Psoas muscle (tissue), 8 donors: ENCODE measurements around the gene MED7. TPM values are rescaled to one million over a fixed set of nuclear protein-coding genes. Genes with fewer than 3 reads are reported as not detected.

Experiments used
- ATAC-seq, 4 donors: fragments of 200-7000 bp; cut with Tn5 transposase; one replicate each; pipeline ENCODE4 v1.9.1; 2020; ENCODE audit warnings: moderate library complexity in 3 of 4, mild to moderate bottlenecking in 2 of 4
- DNase-seq, 2 donors: peaks; one replicate each; pipeline ENCODE4 v3.0.0-alpha.2; 2020
- H3K27ac ChIP-seq: fragments of 200-600 bp; one replicate; pipeline ENCODE4 v1.8.0; 2022
- H3K27me3 ChIP-seq, 3 donors: fragments of 200-600 bp in 1 of 3; one replicate each; pipeline versions ENCODE4 v1.6.1 to v1.8.0; 2013 to 2022; ENCODE audit warnings: low read length in 2 of 3, mild to moderate bottlenecking in 2 of 3, moderate library complexity in 1 of 3; ENCODE audit not compliant: insufficient read depth in 3 of 3
- H3K36me3 ChIP-seq, 2 donors: fragments of 200-600 bp in 1 of 2; one replicate each; pipeline versions ENCODE4 v1.6.1 to v1.8.0; 2013 to 2022; ENCODE audit warnings: low read depth in 1 of 2, mild to moderate bottlenecking in 1 of 2, moderate library complexity in 1 of 2; ENCODE audit not compliant: insufficient read depth in 1 of 2
- H3K4me1 ChIP-seq: fragments of 200-600 bp; one replicate; pipeline ENCODE4 v1.8.0; 2022
- H3K4me3 ChIP-seq: fragments of 200-600 bp; one replicate; pipeline ENCODE4 v1.8.0; 2022; ENCODE audit warnings: mild to moderate bottlenecking
- H3K9me3 ChIP-seq: fragments of 200-600 bp; one replicate; pipeline ENCODE4 v1.8.0; 2022
- WGBS, 3 donors: extraction: QIAGEN DNeasy Blood & Tissue Kit; methylation state at CpG; one replicate each; pipeline versions ENCODE4 v1.1.6 to v1.1.7; 2013; 5-methylcytosine and 5-hydroxymethylcytosine counted together
- intact Hi-C, 2 donors: fragments of 100-400 bp; cut with DNase I; formaldehyde crosslinking; loops; one replicate each; pipeline versions ENCODE4 v1.11.0 to v1.14.2; 2022
- polyA plus RNA-seq, 3 donors: library from polyadenylated mRNA; stranded (reverse); fragments of 200-250 nt; gene quantifications; one replicate each; pipeline ENCODE4 v1.2.3, GENCODE V29; 2013
- total RNA-seq, 4 donors: library from RNA; stranded (reverse); fragmentation: NEBNext Ultra II Directional in 2 of 4; extraction: Animal tissue kit (Norgen Biotek cat#: 25700) in 2 of 4; gene quantifications; one replicate each; pipeline versions ENCODE4 v1.2.1 to v1.2.4, GENCODE V29; 2021 to 2023
- TF ChIP-seq, protein P1 (sequence below): fragments of 200-600 bp; IDR thresholded peaks from one replicate; pipeline ENCODE4 v1.8.0; 2022; ENCODE audit warnings: antibody characterized with exemption
- donor health status: healthy with polysubstance abuse.
- donor health status: DM: no; HTN: no; CAD: no; lungs with moderate emphysema.
- donor health status: Bipolar disorder and iron deficiency.
- donor health status: healthy.
- donor health status: DM: yes; HTN: yes; CAD: no.
- donor health status: DM: no; HTN: no; CAD: no.
- donor health status: DM: no; HTN: no; CAD: no.
- donor health status: DM: yes; HTN: yes; CAD: no.

Gene MED7
- total and polyA plus RNA-seq, 7 donors = 10.6 to 17.5 (median 11.8) TPM

GRCh38 chr5:157172403-157172802 is 29.7 kb upstream of the MED7 start:
- no peaks in the 10 kb centered on the region for H3K27me3 ChIP-seq
- H3K4me1 ChIP-seq = no peaks in the 10 kb centered on the region
- intact Hi-C loops = no loop called here
- no peak for DNase-seq
- no peaks in the 10 kb centered on the region for H3K36me3 ChIP-seq
- no peak overlapping the region for H3K27ac ChIP-seq
- no peaks in the 10 kb centered on the region for H3K9me3 ChIP-seq
- 57 to 77% (median 62%) methylated on average over 2 of the region's 2 CpGs for WGBS, 3 donors
- ATAC-seq = no peak
- TF ChIP-seq, protein P1, sequence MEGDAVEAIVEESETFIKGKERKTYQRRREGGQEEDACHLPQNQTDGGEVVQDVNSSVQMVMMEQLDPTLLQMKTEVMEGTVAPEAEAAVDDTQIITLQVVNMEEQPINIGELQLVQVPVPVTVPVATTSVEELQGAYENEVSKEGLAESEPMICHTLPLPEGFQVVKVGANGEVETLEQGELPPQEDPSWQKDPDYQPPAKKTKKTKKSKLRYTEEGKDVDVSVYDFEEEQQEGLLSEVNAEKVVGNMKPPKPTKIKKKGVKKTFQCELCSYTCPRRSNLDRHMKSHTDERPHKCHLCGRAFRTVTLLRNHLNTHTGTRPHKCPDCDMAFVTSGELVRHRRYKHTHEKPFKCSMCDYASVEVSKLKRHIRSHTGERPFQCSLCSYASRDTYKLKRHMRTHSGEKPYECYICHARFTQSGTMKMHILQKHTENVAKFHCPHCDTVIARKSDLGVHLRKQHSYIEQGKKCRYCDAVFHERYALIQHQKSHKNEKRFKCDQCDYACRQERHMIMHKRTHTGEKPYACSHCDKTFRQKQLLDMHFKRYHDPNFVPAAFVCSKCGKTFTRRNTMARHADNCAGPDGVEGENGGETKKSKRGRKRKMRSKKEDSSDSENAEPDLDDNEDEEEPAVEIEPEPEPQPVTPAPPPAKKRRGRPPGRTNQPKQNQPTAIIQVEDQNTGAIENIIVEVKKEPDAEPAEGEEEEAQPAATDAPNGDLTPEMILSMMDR = no peak
- no peak overlapping the region for H3K4me3 ChIP-seq

- Histone ChIP-seq H3K9me3 (no peaks in the 10 kb centered on the region), H3K4me3 (no peak overlapping the region), H3K36me3 (no peaks in the 10 kb centered on the region), H3K4me1 (no peaks in the 10 kb centered on the region), H3K27me3 (peaks cover 0 to 2% (median 0%) of the 10 kb centered on the region in 3 donors), H3K27ac (no peak overlapping the region)
- DNase-seq = no peak
- TF ChIP-seq, protein P1 = no peak
- 87 to 93% (median 90%) methylated on average over 5 of the region's 5 CpGs for WGBS, 3 donors
- no peak for ATAC-seq
- intact Hi-C loops = no loop called here
These were observed 25.6 kb upstream of the MED7 start for GRCh38 chr5:157168286-157168685.

DNA sequence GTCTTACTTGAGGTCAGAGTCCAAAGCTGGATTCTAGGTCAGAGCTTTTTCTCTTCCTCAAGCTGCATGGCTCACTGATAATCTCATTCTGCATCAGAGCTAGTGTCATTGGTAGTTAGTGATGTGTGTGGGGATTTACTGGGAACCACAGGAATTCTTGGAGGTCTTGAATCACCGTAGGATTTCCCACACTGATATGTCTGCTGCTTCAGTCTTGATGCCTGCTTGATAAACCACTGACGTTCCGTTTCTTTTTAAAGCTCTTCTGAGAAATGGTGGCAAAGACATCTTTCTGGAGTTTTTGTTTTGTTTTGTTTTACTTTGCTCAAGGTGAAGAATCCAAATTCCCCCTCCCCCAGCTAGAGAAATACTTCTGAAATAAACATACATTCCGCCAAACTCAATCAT is 24.6 kb upstream of the MED7 start:
- ATAC-seq = no peak
- intact Hi-C loops = no loop called here
- H3K27me3 ChIP-seq = peaks cover 0 to 2% (median 0%) of the 10 kb centered on the region in 3 donors
- no peak for DNase-seq
- H3K9me3 ChIP-seq = no peaks in the 10 kb centered on the region
- no peak overlapping the region for H3K4me3 ChIP-seq
- TF ChIP-seq, protein P1 = no peak
- H3K27ac ChIP-seq = no peak overlapping the region
- H3K4me1 ChIP-seq = no peaks in the 10 kb centered on the region
- WGBS, 3 donors = 65 to 70% (median 68%) methylated on average over 4 of the region's 4 CpGs
- no peaks in the 10 kb centered on the region for H3K36me3 ChIP-seq

DNA sequence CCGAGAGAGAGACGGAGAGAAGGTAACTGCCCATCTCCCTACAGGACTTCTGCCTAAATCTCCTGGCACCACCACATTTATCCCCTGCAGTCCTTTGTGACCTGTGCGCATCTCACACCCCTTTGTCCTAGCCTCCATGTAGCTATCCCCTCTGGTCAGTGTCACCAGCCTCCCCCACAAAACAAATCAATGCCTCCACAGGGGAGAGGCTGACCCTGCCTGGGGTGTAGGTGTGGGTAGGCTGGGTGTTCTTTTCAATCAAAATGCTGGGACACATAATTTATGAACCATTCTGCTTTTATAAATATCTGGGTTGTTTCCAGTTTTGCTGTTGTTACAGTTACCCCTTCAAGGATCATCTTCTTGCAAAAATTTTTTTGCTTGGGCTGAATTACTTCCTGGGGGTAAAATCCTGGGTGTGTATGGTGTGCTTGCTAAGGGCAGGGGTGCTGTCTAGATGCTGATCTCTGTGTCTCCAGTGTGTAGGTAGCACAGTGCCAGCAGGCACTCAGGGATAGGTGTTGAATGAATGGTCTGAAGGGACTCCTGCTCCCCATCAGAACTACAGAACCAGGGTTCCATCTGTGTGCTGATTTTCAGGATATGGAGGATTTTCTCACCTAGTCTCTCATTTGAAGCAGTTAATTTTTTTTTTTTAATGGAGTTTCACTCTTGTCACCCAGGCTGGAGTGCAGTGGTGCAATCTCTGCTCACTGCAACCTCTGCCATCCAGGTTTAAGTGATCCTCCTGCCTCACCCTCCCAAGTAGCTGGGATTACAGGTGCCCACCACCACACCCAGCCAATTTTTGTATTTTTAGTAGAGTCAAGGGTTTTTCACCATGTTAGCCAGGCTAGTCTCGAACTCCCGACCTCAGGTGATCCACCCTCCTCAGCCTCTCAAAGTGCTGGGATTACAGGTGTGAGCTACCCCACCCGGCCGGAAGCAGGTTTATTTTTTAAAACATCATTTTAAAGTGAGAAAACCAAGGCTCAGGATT is 23.8 kb upstream of the MED7 start, which contains the start of gene GARIN3:
Gene GARIN3, minus strand, starts transcription at position 51 of the 1,000 bp plus-strand sequence. CDS start 96 bp downstream, outside the sequence.
- intact Hi-C loops = no loop called here
- peaks cover 0 to 2% (median 0%) of the 10 kb centered on the region in 3 donors for H3K27me3 ChIP-seq
- no peaks in the 10 kb centered on the region for H3K36me3 ChIP-seq
- no peak for ATAC-seq
- H3K4me1 ChIP-seq = no peaks in the 10 kb centered on the region
- no peak within 1 kb of the TSS for H3K4me3 ChIP-seq
- TF ChIP-seq, protein P1 = no peak
- WGBS, 3 donors = 84 to 88% (median 86%) methylated on average over 7 of the region's 7 CpGs
- no peaks in the 10 kb centered on the region for H3K9me3 ChIP-seq
- no peak for DNase-seq
- no peak within 1 kb of the TSS for H3K27ac ChIP-seq
